Measurements from ENCODE around the gene ETDC.

- TF ChIP-seq POLR2AphosphoS5 (IDR thresholded peaks at IDR 0.05) (no peak), EP300 (IDR thresholded peaks at IDR 0.05) (no peak), CTCF (IDR thresholded peaks at IDR 0.05) (no peak), POLR2A (IDR thresholded peaks at IDR 0.05) (no peak)
Measured at GRCh38 chrX:135307171-135307570, 2.1 kb upstream of the ETDC start.
